T-helper 2 cell treated with Interferon-gamma antibody and Interleukin-4, amounts not matched to agents 5 μg/mL and 100 μg/mL, for 36 hours (primary cell): ENCODE measurements around the gene PEX11G.

Source experiments
- DNase-seq: peaks from one replicate; pipeline ENCODE4 v3.0.0; 2021; ENCODE audit warnings: low spot score
- H3K27ac Mint-ChIP-seq: one replicate; pipeline ENCODE4 v1.8.0; 2021; ENCODE audit warnings: mild to moderate bottlenecking, mixed read lengths
- H3K27me3 Mint-ChIP-seq: one replicate; pipeline ENCODE4 v1.8.0; 2021; ENCODE audit warnings: low read depth, mixed read lengths
- H3K36me3 Mint-ChIP-seq: one replicate; pipeline ENCODE4 v1.8.0; 2021; ENCODE audit warnings: low read depth, mixed read lengths
- H3K4me1 Mint-ChIP-seq: one replicate; pipeline ENCODE4 v1.8.0; 2021; ENCODE audit warnings: low read depth, mixed read lengths
- H3K4me3 Mint-ChIP-seq: one replicate; pipeline ENCODE4 v1.8.0; 2022; ENCODE audit warnings: mild to moderate bottlenecking, moderate library complexity, mixed read lengths
- H3K9me3 Mint-ChIP-seq: one replicate; pipeline ENCODE4 v1.8.0; 2021; ENCODE audit warnings: mixed read lengths

The PEX11G gene

DNA sequence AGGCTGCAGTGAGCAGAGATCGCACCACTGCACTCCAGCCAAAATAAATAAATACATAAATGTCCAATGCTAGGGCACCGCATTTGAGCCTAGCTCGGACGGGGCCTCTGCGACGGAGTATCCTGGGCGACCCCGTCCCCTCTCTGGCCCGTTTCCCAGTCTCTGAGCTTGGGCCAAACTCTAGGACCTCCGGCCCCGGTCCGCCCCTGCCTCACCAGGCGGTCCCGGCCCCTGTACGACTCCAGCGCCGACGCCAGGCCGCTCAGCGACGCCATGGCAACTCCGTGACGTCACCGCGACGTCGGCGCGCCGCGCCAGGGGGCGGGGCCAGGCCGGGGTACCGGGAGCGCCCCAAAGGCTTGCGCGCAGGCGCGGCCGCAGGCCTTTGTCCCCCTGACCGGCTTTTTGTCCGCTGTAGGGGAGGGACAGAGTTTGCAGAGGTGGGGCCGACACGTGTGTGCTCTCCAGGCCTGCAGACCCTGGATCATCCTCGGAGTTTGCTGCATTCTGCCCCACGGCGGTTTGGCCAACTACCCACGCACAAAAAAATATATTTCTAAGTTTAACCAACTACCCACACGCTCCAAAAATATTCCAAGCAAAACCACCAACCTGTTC lies at the start of gene PEX11G:
Gene PEX11G (minus strand): TSS at position 300 of the 618 bp plus-strand sequence. CDS start 25 bp downstream, at position 275.
- no peaks in the 10 kb centered on the region for H3K36me3 Mint-ChIP-seq
- H3K27ac Mint-ChIP-seq, result peak within 1 kb of the TSS; percentile 82
- H3K27me3 Mint-ChIP-seq, result no peaks in the 10 kb centered on the region
- H3K4me1 Mint-ChIP-seq, result peaks cover 20% of the 10 kb centered on the region
- DNase-seq, result peak; percentile 92
- no peaks in the 10 kb centered on the region for H3K9me3 Mint-ChIP-seq
- peak within 1 kb of the TSS; percentile 86 for H3K4me3 Mint-ChIP-seq

DNA sequence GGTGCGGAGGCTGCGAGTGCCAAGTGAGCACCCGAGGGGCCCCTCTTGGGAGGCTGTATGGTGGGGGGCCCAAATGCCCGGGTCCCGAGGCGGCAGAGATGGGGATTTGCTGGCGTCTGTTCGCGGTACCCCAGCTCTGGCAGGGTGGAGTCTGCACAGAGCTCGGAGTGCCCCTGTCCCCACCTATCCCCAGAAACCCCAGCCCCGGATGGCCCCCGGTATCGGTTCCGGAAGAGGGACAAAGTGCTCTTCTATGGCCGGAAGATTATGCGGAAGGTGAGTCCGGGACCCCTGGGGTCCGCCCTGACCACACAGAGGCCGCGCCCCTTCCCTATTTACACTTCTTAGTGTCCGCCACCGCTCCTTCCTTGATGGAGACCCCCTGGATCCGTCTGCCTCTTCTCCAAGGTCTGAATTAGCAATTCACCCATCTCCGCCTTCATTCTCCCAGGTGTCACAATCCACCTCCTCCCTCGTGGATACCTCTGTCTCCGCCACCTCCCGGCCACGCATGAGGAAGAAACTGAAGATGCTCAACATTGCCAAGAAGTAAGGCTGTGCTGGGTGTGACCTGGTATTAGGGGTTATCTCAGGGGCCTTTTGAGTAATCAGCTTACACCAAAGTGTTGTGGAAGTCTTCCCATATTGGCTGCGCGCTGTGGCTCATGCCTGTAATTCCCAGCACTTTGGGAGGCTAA lies 47.3 kb upstream of the PEX11G start:
- DNase-seq, result no peak
- no peaks in the 10 kb centered on the region for H3K9me3 Mint-ChIP-seq
- peaks cover 13% of the 10 kb centered on the region for H3K4me1 Mint-ChIP-seq
- H3K36me3 Mint-ChIP-seq, result peaks cover 16% of the 10 kb centered on the region
- H3K27me3 Mint-ChIP-seq, result no peaks in the 10 kb centered on the region
- H3K27ac Mint-ChIP-seq, result peak overlapping the region; percentile 86
- H3K4me3 Mint-ChIP-seq, result peak overlapping the region; percentile 94

DNA sequence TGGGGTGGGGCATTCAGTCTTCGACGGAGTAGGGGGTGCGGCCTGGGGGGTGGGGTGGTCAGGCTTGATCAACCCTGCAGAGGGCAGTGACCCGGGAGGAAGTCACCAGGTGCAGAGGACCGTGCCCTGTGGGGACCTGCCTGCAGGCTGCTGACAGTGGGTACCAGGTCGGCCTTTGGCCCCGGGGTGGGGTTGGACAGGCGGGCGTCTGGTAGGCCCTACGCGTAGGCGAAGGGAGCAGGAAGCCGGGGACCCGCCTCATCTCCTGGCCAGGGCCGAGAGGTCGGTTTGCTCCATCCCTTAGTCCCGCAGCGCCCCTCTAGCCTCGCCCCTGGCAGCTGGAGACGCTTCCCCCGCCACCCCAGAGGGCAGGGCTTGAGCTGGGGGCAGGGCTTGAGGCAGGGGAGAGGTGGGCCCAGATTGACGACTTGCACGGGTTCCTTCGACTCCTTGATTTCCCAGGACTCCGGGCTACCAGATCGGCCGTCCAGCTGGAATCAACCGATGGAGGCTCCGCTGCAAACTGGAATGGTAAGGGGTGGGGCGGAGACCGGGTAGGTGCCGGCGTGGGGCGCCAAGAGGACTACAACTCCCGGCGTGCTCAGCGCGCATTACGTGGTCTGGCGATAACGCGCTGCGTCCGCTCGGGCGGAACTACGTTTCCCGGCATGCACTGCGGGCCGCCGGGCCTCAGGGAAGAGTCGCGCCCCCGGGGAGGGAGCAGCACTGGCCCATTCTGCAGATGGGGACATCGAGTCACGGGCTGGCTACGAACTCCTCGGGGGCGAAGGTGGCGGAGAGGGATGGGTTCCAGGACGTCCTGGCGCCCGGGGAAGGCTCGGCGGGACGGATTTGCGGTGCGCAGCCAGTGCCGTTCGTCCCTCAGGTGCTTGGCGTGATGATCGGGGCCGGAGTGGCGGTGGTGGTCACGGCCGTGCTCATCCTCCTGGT lies 46.5 kb upstream of the PEX11G start, which contains the start of gene PNPLA6:
Gene PNPLA6 (plus strand): TSS at position 671 of the 951 bp plus-strand sequence. CDS start 72 bp downstream, at position 743.
- no peaks in the 10 kb centered on the region for H3K9me3 Mint-ChIP-seq
- peaks cover 15% of the 10 kb centered on the region for H3K36me3 Mint-ChIP-seq
- H3K27ac Mint-ChIP-seq, result peak within 1 kb of the TSS; percentile 86
- peaks cover 13% of the 10 kb centered on the region for H3K4me1 Mint-ChIP-seq
- peak within 1 kb of the TSS; percentile 94 for H3K4me3 Mint-ChIP-seq
- no peaks in the 10 kb centered on the region for H3K27me3 Mint-ChIP-seq
- DNase-seq, result peak; percentile 94

DNA sequence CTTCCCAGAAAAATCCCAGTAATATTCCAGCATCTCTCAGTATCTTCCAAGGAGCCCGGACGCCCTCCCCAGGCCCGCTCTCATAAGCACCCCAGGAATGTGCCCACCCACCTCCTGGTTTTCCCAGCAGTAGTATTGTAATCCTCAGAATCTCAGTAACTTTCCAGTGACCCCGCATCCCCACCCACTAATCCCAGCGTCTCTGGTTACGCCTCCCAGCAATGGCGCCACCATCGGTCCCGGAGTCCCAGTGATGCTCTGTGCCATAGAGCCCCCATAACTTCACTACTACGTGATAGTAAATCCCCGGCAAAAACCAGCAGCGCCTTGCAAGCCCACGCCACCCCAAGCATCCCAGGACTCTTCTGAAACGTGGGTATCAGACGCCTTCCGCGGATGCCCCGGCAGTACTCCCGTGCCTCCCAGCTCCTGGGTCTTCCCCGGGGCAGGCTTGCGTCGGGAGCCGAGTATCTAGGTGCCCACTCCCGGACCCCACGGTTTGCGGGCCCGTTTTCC lies 45.8 kb upstream of the PEX11G start:
- peak overlapping the region; percentile 94 for H3K4me3 Mint-ChIP-seq
- DNase-seq, result peak; percentile 37
- H3K36me3 Mint-ChIP-seq, result peaks cover 10% of the 10 kb centered on the region
- H3K27me3 Mint-ChIP-seq, result no peaks in the 10 kb centered on the region
- H3K4me1 Mint-ChIP-seq, result peaks cover 13% of the 10 kb centered on the region
- no peaks in the 10 kb centered on the region for H3K9me3 Mint-ChIP-seq
- H3K27ac Mint-ChIP-seq, result peak overlapping the region; percentile 76

DNA sequence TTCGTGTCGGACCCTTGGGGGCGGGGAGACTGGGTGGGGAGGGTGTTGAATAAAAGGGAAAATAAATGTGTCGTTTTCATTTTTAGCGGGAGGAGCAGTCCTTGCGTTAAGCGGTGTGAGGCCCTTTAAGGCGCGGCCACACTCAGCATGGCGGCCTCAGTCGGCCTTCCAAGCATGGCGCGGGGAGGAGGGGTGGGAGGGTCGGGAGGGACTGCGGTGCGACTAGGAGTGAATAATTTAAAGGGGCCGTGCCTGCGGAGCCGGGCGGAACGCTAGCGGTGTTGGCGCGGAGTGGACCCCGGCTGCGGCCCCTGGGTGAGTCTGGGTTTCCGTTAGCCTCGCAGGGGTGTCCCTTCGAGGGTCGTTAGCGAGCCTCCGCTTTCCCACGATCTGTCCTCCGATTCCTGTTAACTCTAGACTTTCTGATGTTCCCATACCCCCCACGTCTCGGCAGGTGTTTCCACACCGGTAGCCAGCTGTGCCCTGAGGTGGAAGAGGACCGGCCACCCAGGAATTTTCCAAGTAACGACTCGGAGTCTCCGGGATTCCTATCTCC lies 45.2 kb upstream of the PEX11G start:
- Mint-ChIP-seq H3K27ac (peak overlapping the region; percentile 76), H3K4me1 (peaks cover 13% of the 10 kb centered on the region), H3K36me3 (peaks cover 10% of the 10 kb centered on the region), H3K4me3 (peak overlapping the region; percentile 94), H3K9me3 (no peaks in the 10 kb centered on the region), H3K27me3 (no peaks in the 10 kb centered on the region)
- DNase-seq, result peak; percentile 77

DNA sequence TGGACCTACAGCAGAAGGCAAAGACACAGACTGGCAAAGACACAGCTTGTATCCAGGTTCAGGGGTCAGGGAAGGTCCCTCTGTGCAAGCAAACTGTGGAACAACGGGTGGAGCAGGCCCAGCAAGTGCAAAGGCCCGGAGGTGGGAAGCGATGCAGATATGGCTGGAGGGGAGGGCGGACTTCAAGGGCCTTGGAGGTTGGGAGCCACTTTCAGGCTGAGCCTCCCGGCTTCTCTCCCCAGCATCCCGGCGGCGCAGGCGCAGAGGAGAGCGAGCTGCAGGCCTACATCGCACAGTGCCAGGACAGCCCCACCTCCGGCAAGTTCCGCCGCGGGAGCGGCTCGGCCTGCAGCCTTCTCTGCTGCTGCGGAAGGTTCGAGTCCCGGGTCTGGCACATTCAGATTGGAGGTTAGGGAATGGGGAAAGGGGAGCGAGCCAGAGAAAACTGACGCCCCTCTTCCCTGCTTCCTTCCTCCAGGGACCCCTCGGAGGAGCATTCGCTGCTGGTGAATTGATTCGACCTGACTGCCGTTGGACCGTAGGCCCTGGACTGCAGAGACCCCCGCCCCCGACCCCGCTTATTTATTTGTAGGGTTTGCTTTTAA lies 44.5 kb upstream of the PEX11G start:
- no peaks in the 10 kb centered on the region for H3K27me3 Mint-ChIP-seq
- H3K36me3 Mint-ChIP-seq, result peaks cover 6% of the 10 kb centered on the region
- no peaks in the 10 kb centered on the region for H3K9me3 Mint-ChIP-seq
- peaks cover 13% of the 10 kb centered on the region for H3K4me1 Mint-ChIP-seq
- H3K4me3 Mint-ChIP-seq, result peak overlapping the region; percentile 94
- DNase-seq, result no peak
- H3K27ac Mint-ChIP-seq, result peak overlapping the region; percentile 68

DNA sequence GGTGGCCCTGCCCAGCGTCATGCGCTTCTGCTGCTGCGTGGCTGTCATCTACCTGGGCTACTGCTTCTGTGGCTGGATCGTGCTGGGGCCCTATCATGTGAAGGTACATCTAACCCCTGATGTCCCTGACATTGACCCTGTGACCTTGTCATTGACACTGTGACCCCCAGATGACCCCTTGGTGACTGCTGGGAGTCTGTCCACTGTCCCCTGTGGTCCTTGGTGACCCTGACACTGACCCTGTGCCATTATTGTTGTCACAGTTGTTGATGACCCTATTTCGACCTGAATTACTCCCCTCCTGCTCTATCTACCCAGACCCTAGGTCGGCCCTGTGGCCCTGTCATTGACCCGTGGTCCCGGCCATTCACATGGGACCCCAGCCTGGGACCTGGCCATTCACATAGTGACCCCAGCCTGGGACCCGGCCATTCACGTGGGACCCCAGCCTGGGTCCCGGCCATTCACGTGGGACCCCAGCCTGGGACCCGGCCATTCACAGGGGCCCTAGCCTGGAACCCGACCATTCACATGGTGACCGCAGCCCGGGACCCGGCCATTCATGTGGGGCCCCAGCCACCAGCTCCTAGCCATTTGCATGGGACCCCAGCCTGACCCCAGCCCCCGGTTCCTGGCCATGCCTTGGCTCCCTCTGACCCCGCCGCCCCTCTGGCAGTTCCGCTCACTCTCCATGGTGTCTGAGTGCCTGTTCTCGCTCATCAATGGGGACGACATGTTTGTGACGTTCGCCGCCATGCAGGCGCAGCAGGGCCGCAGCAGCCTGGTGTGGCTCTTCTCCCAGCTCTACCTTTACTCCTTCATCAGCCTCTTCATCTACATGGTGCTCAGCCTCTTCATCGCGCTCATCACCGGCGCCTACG lies 41.0 kb upstream of the PEX11G start:
- Mint-ChIP-seq H3K27ac (no peak overlapping the region), H3K36me3 (no peaks in the 10 kb centered on the region), H3K4me3 (no peak overlapping the region), H3K9me3 (no peaks in the 10 kb centered on the region), H3K27me3 (no peaks in the 10 kb centered on the region), H3K4me1 (peaks cover 6% of the 10 kb centered on the region)
- DNase-seq, result no peak

DNA sequence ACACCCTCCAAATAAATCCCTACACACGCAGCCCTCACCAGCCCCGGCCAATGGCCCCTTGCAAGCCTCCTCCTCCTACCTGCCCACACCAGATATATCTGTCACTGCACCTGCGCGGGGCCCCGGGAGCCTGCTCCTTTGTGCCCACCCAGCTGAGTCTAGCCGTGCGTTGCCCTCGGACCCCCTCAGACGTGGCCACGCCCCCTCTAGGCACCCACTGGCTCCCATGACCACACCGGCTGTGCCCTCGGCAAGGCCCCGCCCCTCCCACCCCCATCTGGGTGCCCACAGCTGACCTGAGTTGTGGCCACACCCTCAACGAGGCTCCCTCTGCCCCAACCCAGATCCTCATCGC lies 40.4 kb upstream of the PEX11G start:
- no peak overlapping the region for H3K4me3 Mint-ChIP-seq
- DNase-seq, result no peak
- no peaks in the 10 kb centered on the region for H3K4me1 Mint-ChIP-seq
- H3K27ac Mint-ChIP-seq, result no peak overlapping the region
- no peaks in the 10 kb centered on the region for H3K9me3 Mint-ChIP-seq
- H3K27me3 Mint-ChIP-seq, result no peaks in the 10 kb centered on the region
- no peaks in the 10 kb centered on the region for H3K36me3 Mint-ChIP-seq

DNA sequence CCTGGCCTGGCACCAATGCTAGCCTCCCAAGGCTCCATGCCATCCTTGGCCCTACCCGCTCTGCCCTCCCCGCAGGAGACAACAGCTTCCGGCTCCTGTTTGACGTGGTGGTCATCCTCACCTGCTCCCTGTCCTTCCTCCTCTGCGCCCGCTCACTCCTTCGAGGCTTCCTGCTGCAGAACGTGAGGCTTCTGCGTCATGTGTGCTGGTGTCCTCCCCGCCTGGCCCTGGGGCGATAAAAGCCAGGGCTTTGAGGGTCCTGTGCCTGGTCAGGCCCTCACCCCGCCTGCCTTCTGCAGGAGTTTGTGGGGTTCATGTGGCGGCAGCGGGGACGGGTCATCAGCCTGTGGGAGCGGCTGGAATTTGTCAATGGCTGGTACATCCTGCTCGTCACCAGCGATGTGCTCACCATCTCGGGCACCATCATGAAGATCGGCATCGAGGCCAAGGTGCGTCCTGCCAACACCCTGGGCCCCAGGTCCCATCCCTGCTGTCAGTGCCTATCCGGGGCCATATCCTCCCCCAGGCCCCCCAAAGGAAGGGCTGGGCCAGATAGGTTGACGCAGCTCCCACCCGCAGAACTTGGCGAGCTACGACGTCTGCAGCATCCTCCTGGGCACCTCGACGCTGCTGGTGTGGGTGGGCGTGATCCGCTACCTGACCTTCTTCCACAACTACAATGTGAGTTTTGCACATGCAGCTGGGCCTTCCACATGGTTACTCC lies 39.8 kb upstream of the PEX11G start:
- Mint-ChIP-seq H3K9me3 (no peaks in the 10 kb centered on the region), H3K36me3 (no peaks in the 10 kb centered on the region), H3K27ac (no peak overlapping the region), H3K4me3 (no peak overlapping the region), H3K27me3 (no peaks in the 10 kb centered on the region), H3K4me1 (no peaks in the 10 kb centered on the region)
- no peak for DNase-seq

DNA sequence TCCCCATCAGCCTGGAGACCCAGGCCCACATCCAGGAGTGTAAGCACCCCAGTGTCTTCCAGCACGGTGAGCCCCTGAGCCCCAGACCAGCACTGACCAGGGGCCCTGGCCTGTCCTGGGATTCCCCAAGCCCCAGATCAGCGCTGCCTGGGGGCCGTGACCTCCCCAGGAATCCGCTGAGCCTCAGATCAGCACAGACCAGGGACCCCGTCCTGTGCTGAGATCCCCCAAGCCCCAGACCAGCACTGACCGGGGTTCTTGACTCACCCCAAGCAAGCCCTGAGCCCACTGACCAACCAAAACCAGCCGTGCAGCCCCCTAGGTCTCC lies 39.3 kb upstream of the PEX11G start:
- Mint-ChIP-seq H3K27me3 (no peaks in the 10 kb centered on the region), H3K4me3 (no peak overlapping the region), H3K36me3 (no peaks in the 10 kb centered on the region)

DNA sequence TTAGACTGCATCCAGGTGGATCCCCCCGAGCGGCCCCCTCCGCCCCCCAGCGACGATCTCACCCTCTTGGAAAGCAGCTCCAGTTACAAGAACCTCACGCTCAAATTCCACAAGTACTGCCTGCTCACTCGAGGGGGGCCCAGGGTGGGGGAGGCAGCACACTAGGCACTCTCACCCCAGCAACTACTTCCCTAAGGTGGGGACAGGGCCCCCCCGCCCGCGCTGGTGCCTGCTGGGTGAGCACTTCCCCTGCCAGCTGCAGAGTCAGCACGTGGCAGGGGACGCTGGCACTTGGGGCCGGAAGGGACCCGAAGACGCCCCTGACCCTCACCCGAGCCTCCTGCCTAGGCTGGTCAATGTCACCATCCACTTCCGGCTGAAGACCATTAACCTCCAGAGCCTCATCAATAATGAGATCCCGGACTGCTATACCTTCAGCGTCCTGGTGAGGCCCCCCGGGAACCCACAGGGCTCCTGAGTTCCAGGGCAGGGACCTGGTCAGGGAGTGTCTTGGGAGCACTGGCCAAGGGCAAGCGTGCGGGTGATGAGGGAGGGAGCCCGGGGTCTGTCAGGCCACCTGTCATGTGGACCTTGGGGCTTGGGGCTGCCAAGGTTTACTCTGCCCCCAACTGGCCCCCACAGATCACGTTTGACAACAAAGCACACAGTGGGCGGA lies 38.8 kb upstream of the PEX11G start:
- no peak for DNase-seq
- Mint-ChIP-seq H3K4me1 (no peaks in the 10 kb centered on the region), H3K4me3 (no peak overlapping the region), H3K9me3 (no peaks in the 10 kb centered on the region), H3K36me3 (no peaks in the 10 kb centered on the region), H3K27ac (no peak overlapping the region), H3K27me3 (no peaks in the 10 kb centered on the region)

More for the DNA sequence above, 39.3 kb upstream of the PEX11G start:
- Mint-ChIP-seq H3K27ac (no peak overlapping the region), H3K9me3 (no peaks in the 10 kb centered on the region), H3K4me1 (no peaks in the 10 kb centered on the region)
- DNase-seq, result no peak
